ENCODE data around the gene LRRC3.

DNA sequence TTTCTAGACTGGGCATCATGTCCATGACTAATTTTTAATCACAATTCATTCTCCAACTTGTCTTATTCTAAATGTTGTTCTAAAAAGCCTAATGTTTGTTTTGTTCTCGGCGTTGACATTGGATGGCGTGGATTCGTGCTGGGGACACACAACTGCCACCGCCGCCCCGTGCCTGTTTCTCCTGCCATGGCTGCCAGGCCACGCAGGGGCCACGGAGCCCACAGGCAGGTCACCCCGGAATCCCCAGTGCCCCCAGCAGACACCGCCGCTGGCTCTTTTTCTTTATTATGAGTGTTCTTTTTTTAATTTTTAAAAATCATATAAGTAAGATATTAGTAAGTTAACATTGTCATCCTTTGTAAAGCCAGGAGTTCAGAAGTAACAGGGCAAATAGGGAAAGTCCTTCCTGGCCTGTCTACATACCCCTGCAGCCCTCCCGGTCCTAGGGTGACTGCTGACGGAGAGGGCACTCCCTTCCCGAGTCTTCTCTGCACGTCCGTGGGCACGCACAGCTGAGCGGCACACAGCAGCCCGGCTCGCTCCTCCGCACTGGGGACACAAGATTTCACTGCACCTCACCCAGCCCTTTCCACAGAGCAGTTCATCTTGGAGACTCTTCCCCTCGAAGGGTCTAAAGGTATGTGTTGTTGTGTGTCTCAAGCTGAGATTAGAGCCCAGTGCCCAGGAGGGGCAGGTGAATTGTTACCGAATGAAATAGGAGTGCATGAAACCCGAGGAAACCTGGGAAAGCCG lies 52.5 kb downstream of the LRRC3 start:
- TF ChIP-seq, protein P1, sequence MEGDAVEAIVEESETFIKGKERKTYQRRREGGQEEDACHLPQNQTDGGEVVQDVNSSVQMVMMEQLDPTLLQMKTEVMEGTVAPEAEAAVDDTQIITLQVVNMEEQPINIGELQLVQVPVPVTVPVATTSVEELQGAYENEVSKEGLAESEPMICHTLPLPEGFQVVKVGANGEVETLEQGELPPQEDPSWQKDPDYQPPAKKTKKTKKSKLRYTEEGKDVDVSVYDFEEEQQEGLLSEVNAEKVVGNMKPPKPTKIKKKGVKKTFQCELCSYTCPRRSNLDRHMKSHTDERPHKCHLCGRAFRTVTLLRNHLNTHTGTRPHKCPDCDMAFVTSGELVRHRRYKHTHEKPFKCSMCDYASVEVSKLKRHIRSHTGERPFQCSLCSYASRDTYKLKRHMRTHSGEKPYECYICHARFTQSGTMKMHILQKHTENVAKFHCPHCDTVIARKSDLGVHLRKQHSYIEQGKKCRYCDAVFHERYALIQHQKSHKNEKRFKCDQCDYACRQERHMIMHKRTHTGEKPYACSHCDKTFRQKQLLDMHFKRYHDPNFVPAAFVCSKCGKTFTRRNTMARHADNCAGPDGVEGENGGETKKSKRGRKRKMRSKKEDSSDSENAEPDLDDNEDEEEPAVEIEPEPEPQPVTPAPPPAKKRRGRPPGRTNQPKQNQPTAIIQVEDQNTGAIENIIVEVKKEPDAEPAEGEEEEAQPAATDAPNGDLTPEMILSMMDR (IDR thresholded peaks at IDR 0.05; ENCODE audit: low read length), result no peak
- TF ChIP-seq EZH2phosphoT487 (IDR thresholded peaks at IDR 0.05; ENCODE audit: low read length), result peak; percentile 75

All from MM.1S (cell line).